ENCODE measurements around the gene IL17B. TPM values are rescaled to one million over a fixed set of nuclear protein-coding genes. Genes with fewer than 3 reads are reported as not detected.

The IL17B gene
- total RNA-seq, 2 experiments from 2014 or later = not detected

- Histone ChIP-seq H3K4me3 (ENCODE audit: low read depth, low read length, poor library complexity, severe bottlenecking) (no peak overlapping the region), H3K4me1 (ENCODE audit: insufficient read depth, low read length, poor library complexity, severe bottlenecking) (peaks cover 5% of the 10 kb centered on the region), H3K79me2 (ENCODE audit: insufficient read depth, low read depth, low read length) (no peaks in the 10 kb centered on the region), H2AFZ (ENCODE audit: low read length) (no peak overlapping the region), H3K4me2 (ENCODE audit: low read length) (no peak overlapping the region), H4K20me1 (ENCODE audit: insufficient read depth, low read length) (no peaks in the 10 kb centered on the region), H3K9me3 (ENCODE audit: low read length) (no peaks in the 10 kb centered on the region), H3K27ac (ENCODE audit: low read depth, low read length, poor library complexity, severe bottlenecking) (no peak overlapping the region), H3K9me2 (ENCODE audit: insufficient read depth, low read length) (no peaks in the 10 kb centered on the region), H3K36me3 (ENCODE audit: insufficient read depth, low read length) (no peaks in the 10 kb centered on the region)
- peak; percentile 69 for DNase-seq (ENCODE audit: low spot score)
- ChIA-PET POLR2A (interaction anchor here (0.9 to 1.4 kb wide), 3 partner anchors 10 to 208 kb away, joined by 3 to 6 read pairs (median 4); partner anchors contain the start of gene PCYOX1L), CTCF (ENCODE audit: unreplicated experiment) (interaction anchor here (1.0 to 2.0 kb wide), 3 partner anchors 9 to 50 kb away, joined by 3 to 8 read pairs (median 5); partner anchors contain the start of gene PCYOX1L)
- BruUV-seq (replicated peaks) = no TSS peak
- intact Hi-C loops (cut with micrococcal nuclease; ENCODE audit: unreplicated experiment) = no loop called here
- TF ChIP-seq EZH2phosphoT487 (IDR thresholded peaks at IDR 0.05; ENCODE audit: borderline replicate concordance, low read depth, low read length) (no peak), CTCF (conservative IDR thresholded peaks at IDR 0.05; ENCODE audit: low read length) (peak; percentile 92)
These were observed 11.7 kb downstream of the IL17B start for GRCh38 chr5:149367249-149367971.

- TF ChIP-seq EZH2phosphoT487 (IDR thresholded peaks at IDR 0.05; ENCODE audit: borderline replicate concordance, low read depth, low read length) = no peak
- TF ChIP-seq CTCF (conservative IDR thresholded peaks at IDR 0.05; ENCODE audit: low read length) = no peak
- H3K79me2 ChIP-seq (ENCODE audit: insufficient read depth, low read depth, low read length) = no peaks in the 10 kb centered on the region
- DNase-seq (ENCODE audit: low spot score) = no peak
- H3K9me2 ChIP-seq (ENCODE audit: insufficient read depth, low read length) = no peaks in the 10 kb centered on the region
- H3K4me1 ChIP-seq (ENCODE audit: insufficient read depth, low read length, poor library complexity, severe bottlenecking) = peaks cover 5% of the 10 kb centered on the region
- no peak overlapping the region for H2AFZ ChIP-seq (ENCODE audit: low read length)
- no peak overlapping the region for H3K4me2 ChIP-seq (ENCODE audit: low read length)
- H3K4me3 ChIP-seq (ENCODE audit: low read depth, low read length, poor library complexity, severe bottlenecking) = no peak overlapping the region
- intact Hi-C loops (cut with micrococcal nuclease; ENCODE audit: unreplicated experiment) = no loop called here
- ChIA-PET CTCF (ENCODE audit: unreplicated experiment) (interaction anchor here (2.0 kb wide), 1 partner anchor 8 kb away, joined by 5 read pairs; the partner anchor contains the start of gene PCYOX1L), POLR2A (interaction anchor here (0.9 to 1.1 kb wide), 3 partner anchors 11 to 43 kb away, joined by 3 read pairs; no protein-coding TSS in a partner anchor)
- no TSS peak for BruUV-seq (replicated peaks)
- H3K9me3 ChIP-seq (ENCODE audit: low read length) = no peaks in the 10 kb centered on the region
- no peak overlapping the region for H3K27ac ChIP-seq (ENCODE audit: low read depth, low read length, poor library complexity, severe bottlenecking)
- no peaks in the 10 kb centered on the region for H3K36me3 ChIP-seq (ENCODE audit: insufficient read depth, low read length)
- no peaks in the 10 kb centered on the region for H4K20me1 ChIP-seq (ENCODE audit: insufficient read depth, low read length)
These were observed 12.8 kb downstream of the IL17B start for GRCh38 chr5:149366169-149366729.

GRCh38 chr5:149365418-149365817 is 13.7 kb downstream of the IL17B start:
- Histone ChIP-seq H3K79me2 (ENCODE audit: insufficient read depth, low read depth, low read length) (no peaks in the 10 kb centered on the region), H3K9me2 (ENCODE audit: insufficient read depth, low read length) (no peaks in the 10 kb centered on the region), H2AFZ (ENCODE audit: low read length) (no peak overlapping the region), H3K4me2 (ENCODE audit: low read length) (no peak overlapping the region), H3K4me1 (ENCODE audit: insufficient read depth, low read length, poor library complexity, severe bottlenecking) (peaks cover 5% of the 10 kb centered on the region), H4K20me1 (ENCODE audit: insufficient read depth, low read length) (no peaks in the 10 kb centered on the region), H3K36me3 (ENCODE audit: insufficient read depth, low read length) (no peaks in the 10 kb centered on the region), H3K27ac (ENCODE audit: low read depth, low read length, poor library complexity, severe bottlenecking) (no peak overlapping the region), H3K9me3 (ENCODE audit: low read length) (no peaks in the 10 kb centered on the region), H3K4me3 (ENCODE audit: low read depth, low read length, poor library complexity, severe bottlenecking) (no peak overlapping the region)
- BruUV-seq (replicated peaks) = no TSS peak
- TF ChIP-seq CTCF (conservative IDR thresholded peaks at IDR 0.05; ENCODE audit: low read length) = no peak
- TF ChIP-seq EZH2phosphoT487 (IDR thresholded peaks at IDR 0.05; ENCODE audit: borderline replicate concordance, low read depth, low read length) = no peak
- no peak for DNase-seq (ENCODE audit: low spot score)
- CTCF ChIA-PET (ENCODE audit: unreplicated experiment) = no interaction called here
- POLR2A ChIA-PET = interaction anchor here (1.0 to 1.1 kb wide), 2 partner anchors 10 to 38 kb away, joined by 3 read pairs; no protein-coding TSS in a partner anchor
- intact Hi-C loops (cut with micrococcal nuclease; ENCODE audit: unreplicated experiment) = no loop called here

All from OCI-LY7 (cell line).